ENCODE measurements around the gene CASP7. TPM values are rescaled to one million over a fixed set of nuclear protein-coding genes. Genes with fewer than 3 reads are reported as not detected.

Gene CASP7
- polyA plus RNA-seq, 3 donors: 9.9 to 26.1 (median 16.0) TPM

DNA sequence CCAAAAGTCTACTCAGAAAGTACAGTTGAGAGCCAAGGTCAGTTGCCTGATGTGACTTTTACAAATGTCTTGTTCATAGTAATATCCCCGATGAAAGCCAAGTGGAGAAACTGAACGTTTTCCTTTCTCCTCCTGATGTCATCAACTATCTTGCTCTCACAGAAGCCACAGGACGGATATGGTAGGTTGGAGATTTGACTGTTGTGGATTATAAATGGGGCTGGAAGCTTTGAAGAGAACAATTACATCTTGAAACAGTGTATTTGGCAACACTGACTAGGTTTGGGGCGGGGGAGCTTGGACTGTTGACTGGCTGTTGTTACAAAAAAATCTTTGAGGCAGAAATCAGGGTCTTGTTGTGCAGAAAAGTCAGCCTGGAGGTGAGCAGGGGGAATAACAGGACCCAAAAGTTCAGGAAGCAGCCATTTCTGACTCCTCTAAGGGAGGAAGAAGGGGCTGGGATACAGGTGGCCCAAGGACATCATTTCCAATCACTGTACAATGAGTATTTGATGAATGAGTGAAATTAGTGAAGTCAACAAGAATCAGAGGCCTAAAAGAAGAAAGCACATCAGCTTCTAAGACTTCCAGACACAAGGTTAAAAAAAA, 96.1 kb downstream of the CASP7 start:
- peaks cover 0 to 2% (median 0%) of the 10 kb centered on the region in 7 donors for H3K9me3 Mint-ChIP-seq
- Histone ChIP-seq H2AFZ (ENCODE audit: insufficient read depth, low read depth, low read length, poor library complexity, severe bottlenecking) (no peak overlapping the region), H4K20me1 (ENCODE audit: insufficient read depth, low read length) (no peaks in the 10 kb centered on the region), H3K4me1 (ENCODE audit: control insufficient read depth in 1 of 2, insufficient read depth in 2 of 2, low read length in 2 of 2) (no peaks in the 10 kb centered on the region), H3K4me3 (replicated peaks in 1 of 3; ENCODE audit: low read depth in 2 of 3, low read length in 3 of 3) (no peak overlapping the region), H3K79me2 (ENCODE audit: insufficient read depth, low read length) (no peaks in the 10 kb centered on the region), H3K36me3 (replicated peaks in 1 of 2; ENCODE audit: control insufficient read depth in 1 of 2, insufficient read depth in 2 of 2, low read length in 2 of 2) (no peaks in the 10 kb centered on the region), H3K4me2 (replicated peaks; ENCODE audit: extremely low read depth, low read length, poor library complexity, severe bottlenecking) (no peak overlapping the region), H3K9ac (ENCODE audit: insufficient read depth, low read length, poor library complexity, severe bottlenecking) (no peak overlapping the region), H3K27me3 (ENCODE audit: control insufficient read depth in 2 of 2, insufficient read depth in 2 of 2, low read length in 2 of 2) (peaks cover 0 to 3% of the 10 kb centered on the region in 2 donors), H3K9me3 (replicated peaks in 1 of 2; ENCODE audit: control insufficient read depth in 1 of 2, insufficient read depth in 1 of 2, low read length in 2 of 2) (no peaks in the 10 kb centered on the region), H3K27ac (ENCODE audit: low read depth in 1 of 2, low read length in 2 of 2) (no peak overlapping the region)
- no peak overlapping the region for H3K27ac Mint-ChIP-seq
- TF ChIP-seq, protein P1, sequence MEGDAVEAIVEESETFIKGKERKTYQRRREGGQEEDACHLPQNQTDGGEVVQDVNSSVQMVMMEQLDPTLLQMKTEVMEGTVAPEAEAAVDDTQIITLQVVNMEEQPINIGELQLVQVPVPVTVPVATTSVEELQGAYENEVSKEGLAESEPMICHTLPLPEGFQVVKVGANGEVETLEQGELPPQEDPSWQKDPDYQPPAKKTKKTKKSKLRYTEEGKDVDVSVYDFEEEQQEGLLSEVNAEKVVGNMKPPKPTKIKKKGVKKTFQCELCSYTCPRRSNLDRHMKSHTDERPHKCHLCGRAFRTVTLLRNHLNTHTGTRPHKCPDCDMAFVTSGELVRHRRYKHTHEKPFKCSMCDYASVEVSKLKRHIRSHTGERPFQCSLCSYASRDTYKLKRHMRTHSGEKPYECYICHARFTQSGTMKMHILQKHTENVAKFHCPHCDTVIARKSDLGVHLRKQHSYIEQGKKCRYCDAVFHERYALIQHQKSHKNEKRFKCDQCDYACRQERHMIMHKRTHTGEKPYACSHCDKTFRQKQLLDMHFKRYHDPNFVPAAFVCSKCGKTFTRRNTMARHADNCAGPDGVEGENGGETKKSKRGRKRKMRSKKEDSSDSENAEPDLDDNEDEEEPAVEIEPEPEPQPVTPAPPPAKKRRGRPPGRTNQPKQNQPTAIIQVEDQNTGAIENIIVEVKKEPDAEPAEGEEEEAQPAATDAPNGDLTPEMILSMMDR (IDR thresholded peaks at IDR 0.05): no peak
- no peaks in the 10 kb centered on the region for H3K36me3 Mint-ChIP-seq
- no peaks in the 10 kb centered on the region for H3K4me1 Mint-ChIP-seq
- H3K27me3 Mint-ChIP-seq (ENCODE audit: low read depth in 3 of 3): peaks cover 4 to 11% (median 7%) of the 10 kb centered on the region in 3 donors
- 80% methylated on average over 1 of the region's 4 CpGs for WGBS (ENCODE audit: insufficient coverage)
- no peak for DNase-seq
- intact Hi-C loops (cut with micrococcal nuclease): no loop called here
- H3K4me3 Mint-ChIP-seq: no peak overlapping the region

DNA sequence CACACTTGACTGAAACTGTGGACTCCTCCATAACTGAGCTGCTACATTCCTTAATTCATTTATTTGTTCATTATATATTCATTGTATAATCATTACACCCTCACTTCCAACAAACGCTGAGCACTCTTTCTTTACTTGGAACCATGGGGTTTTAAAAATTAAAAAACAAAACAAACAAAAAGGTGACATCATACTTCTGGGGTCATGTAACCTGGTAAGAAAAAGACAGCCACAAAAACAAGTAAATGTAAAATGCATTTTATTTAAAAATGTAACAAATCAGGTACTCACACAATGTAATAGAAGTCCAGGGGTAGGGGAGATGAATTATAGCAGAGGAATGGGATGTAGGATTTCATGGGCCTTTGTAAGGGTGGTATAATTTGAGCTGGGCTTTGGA, 96.8 kb downstream of the CASP7 start:
- H3K4me3 Mint-ChIP-seq: no peak overlapping the region

More for the DNA sequence above, 96.8 kb downstream of the CASP7 start:
- Histone ChIP-seq H4K20me1 (ENCODE audit: insufficient read depth, low read length) (no peaks in the 10 kb centered on the region), H3K4me1 (ENCODE audit: control insufficient read depth in 1 of 2, insufficient read depth in 2 of 2, low read length in 2 of 2) (no peaks in the 10 kb centered on the region), H3K4me2 (replicated peaks; ENCODE audit: extremely low read depth, low read length, poor library complexity, severe bottlenecking) (no peak overlapping the region), H3K27me3 (ENCODE audit: control insufficient read depth in 2 of 2, insufficient read depth in 2 of 2, low read length in 2 of 2) (peaks cover 0 to 3% of the 10 kb centered on the region in 2 donors), H3K36me3 (replicated peaks in 1 of 2; ENCODE audit: control insufficient read depth in 1 of 2, insufficient read depth in 2 of 2, low read length in 2 of 2) (no peaks in the 10 kb centered on the region), H3K9ac (ENCODE audit: insufficient read depth, low read length, poor library complexity, severe bottlenecking) (no peak overlapping the region), H3K79me2 (ENCODE audit: insufficient read depth, low read length) (no peaks in the 10 kb centered on the region), H3K27ac (ENCODE audit: low read depth in 1 of 2, low read length in 2 of 2) (no peak overlapping the region), H2AFZ (ENCODE audit: insufficient read depth, low read depth, low read length, poor library complexity, severe bottlenecking) (no peak overlapping the region), H3K4me3 (replicated peaks in 1 of 3; ENCODE audit: low read depth in 2 of 3, low read length in 3 of 3) (no peak overlapping the region), H3K9me3 (replicated peaks in 1 of 2; ENCODE audit: control insufficient read depth in 1 of 2, insufficient read depth in 1 of 2, low read length in 2 of 2) (no peaks in the 10 kb centered on the region)
- intact Hi-C loops (cut with micrococcal nuclease): no loop called here
- no peaks in the 10 kb centered on the region for H3K36me3 Mint-ChIP-seq
- H3K27me3 Mint-ChIP-seq (ENCODE audit: low read depth in 3 of 3): peaks cover 4 to 9% (median 7%) of the 10 kb centered on the region in 3 donors
- TF ChIP-seq, protein P1 (IDR thresholded peaks at IDR 0.05): no peak
- H3K4me1 Mint-ChIP-seq: no peaks in the 10 kb centered on the region
- DNase-seq: no peak
- WGBS (ENCODE audit: insufficient coverage): no CpG with 5 or more reads among the region's 1 CpG
- no peak overlapping the region for H3K27ac Mint-ChIP-seq
- peaks cover 0 to 2% (median 0%) of the 10 kb centered on the region in 7 donors for H3K9me3 Mint-ChIP-seq

Other genes starting within 250 kb of the CASP7 start
- gene HABP2, start 126.9 kb upstream of the CASP7 start, polyA plus RNA-seq: not detected
- not detected for gene NRAP, start 15.9 kb upstream of the CASP7 start, polyA plus RNA-seq
- under 1 TPM in 1 of 3 donors, not detected in 2; 0.08 TPM for gene PLEKHS1, start 71.8 kb downstream of the CASP7 start, polyA plus RNA-seq
- gene DCLRE1A, start 174.2 kb downstream of the CASP7 start, polyA plus RNA-seq: 1 to 10 TPM in 2 of 3 donors, under 1 TPM in 1; 1.00 to 1.3 (median 1.3) TPM
- gene NHLRC2, start 174.7 kb downstream of the CASP7 start, polyA plus RNA-seq: 1 to 10 TPM; 2.8 to 6.9 (median 5.3) TPM

Data from CD14-positive monocyte (primary cell).